HepG2 (cell line): ENCODE measurements around the gene EFCAB8. TPM values are rescaled to one million over a fixed set of nuclear protein-coding genes. Genes with fewer than 3 reads are reported as not detected.

Source experiments
- ATAC-seq: fragments of 200-7000 bp; cut with Tn5 transposase; 3 replicates; pipeline ENCODE4 v1.9.1; 2020; ENCODE audit warnings: mild to moderate bottlenecking, moderate library complexity
- BruUV-seq: library from RNA; stranded (reverse); fragments of 400-500 nt; replicated peaks from 2 replicates; lab custom pipeline; 2021; lab: Mats Ljungman, UMichigan
- CTCF ChIA-PET: fragments of 300-600 bp; formaldehyde crosslinking; extraction: SDS; loops from one replicate; lab custom pipeline; 2021; ENCODE audit warnings: low total read pairs, inconsistent platforms, low intra/inter-chr PET ratio; lab: Yijun Ruan, JAX
- POLR2A ChIA-PET: fragments of 350-600 bp; sonication (Branson Sonifier 250); formaldehyde crosslinking; loops from one replicate; lab custom pipeline; 2020; ENCODE audit warnings: antibody characterized with exemption, inconsistent platforms; lab: Yijun Ruan, JAX
- DNase-seq: peaks from one replicate; pipeline ENCODE4 v3.0.0-alpha.2; 2015; ENCODE audit warnings: low spot score
- FAIRE-seq: peaks from 3 replicates; lab custom pipeline; 2011; peaks lifted over from hg19 to GRCh38; lab: Jason Lieb, UNC
- H2AFZ ChIP-seq: one replicate; pipeline ENCODE4 v1.6.1; 2011; ENCODE audit warnings: low read length, inconsistent platforms
- H3K27ac ChIP-seq: fragments of 300-600 bp; 3 replicates; pipeline ENCODE4 v1.8.0; 2011; ENCODE audit warnings: mixed run types, mild to moderate bottlenecking, mixed read lengths, low read length, inconsistent platforms; ENCODE audit not compliant: insufficient read depth; ENCODE audit errors: extremely low read length
- H3K27me3 ChIP-seq, 2 experiments: fragments of 200-600 bp in 1 of 2; 2 replicates in 1 of 2; 3 replicates in 1 of 2; pipeline versions ENCODE4 v1.6.0 to v1.8.0; 2011; ENCODE audit warnings: low read length in 2 of 2, mild to moderate bottlenecking in 2 of 2, moderate library complexity in 2 of 2, inconsistent platforms in 1 of 2; ENCODE audit not compliant: insufficient read depth in 2 of 2, control insufficient read depth in 1 of 2
- H3K36me3 ChIP-seq, 2 experiments: fragments of 200-600 bp in 1 of 2; replicated peaks in 1 of 2; 2 replicates in 1 of 2; 3 replicates in 1 of 2; pipeline versions ENCODE4 v1.5.1 to v1.8.0; 2011; ENCODE audit warnings: low read length in 2 of 2, inconsistent platforms in 1 of 2; ENCODE audit not compliant: insufficient read depth in 2 of 2, control insufficient read depth in 1 of 2
- H3K4me1 ChIP-seq: 2 replicates; pipeline ENCODE4 v1.5.1; 2012; ENCODE audit warnings: low read length, inconsistent platforms; ENCODE audit not compliant: insufficient read depth
- H3K4me2 ChIP-seq: 2 replicates; pipeline ENCODE4 v1.6.0; 2011; ENCODE audit warnings: low read depth, low read length, inconsistent platforms
- H3K4me3 ChIP-seq, 3 experiments: fragments of 200-600 bp in 1 of 3; sonication (generic), shearing (Covaris generic) in 1 of 3; replicated peaks in 1 of 3; 2 replicates each; pipeline ENCODE4 v1.5.1; 2011 to 2016; ENCODE audit warnings: low read length in 3 of 3, inconsistent platforms in 2 of 3, low read depth in 2 of 3, mild to moderate bottlenecking in 2 of 3, control low read depth in 1 of 3, mixed read lengths in 1 of 3; ENCODE audit not compliant: insufficient read depth in 1 of 3
- H3K79me2 ChIP-seq: one replicate; pipeline ENCODE4 v1.6.1; 2011; ENCODE audit warnings: low read length, inconsistent platforms; ENCODE audit not compliant: insufficient read depth
- H3K9ac ChIP-seq: 2 replicates; pipeline ENCODE4 v1.6.0; 2011; ENCODE audit warnings: mild to moderate bottlenecking, low read depth, low read length, inconsistent platforms; ENCODE audit not compliant: insufficient read depth
- H3K9me3 ChIP-seq: 2 replicates; pipeline ENCODE4 v1.5.1; 2012; ENCODE audit warnings: mild to moderate bottlenecking, low read length
- H4K20me1 ChIP-seq: 2 replicates; pipeline ENCODE4 v1.6.0; 2011; ENCODE audit warnings: inconsistent platforms, mild to moderate bottlenecking, low read length, moderate library complexity; ENCODE audit not compliant: insufficient read depth
- ASH2L ChIP-seq: fragments of 300-600, 200-600 bp; sonication (generic); IDR thresholded peaks from 2 replicates; pipeline ENCODE4 v1.7.0; 2017; ENCODE audit warnings: low read depth, mild to moderate bottlenecking, moderate library complexity, mixed read lengths, low read length; ENCODE audit not compliant: insufficient read length
- ELF1 ChIP-seq: sonication (generic); formaldehyde crosslinking; IDR thresholded peaks from 2 replicates; pipeline ENCODE4 v1.4.0; 2020; ENCODE audit warnings: missing genetic modification reagents
- HOXA9 ChIP-seq: sonication (generic); formaldehyde crosslinking; IDR thresholded peaks from 2 replicates; pipeline ENCODE4 v1.8.1; 2022; ENCODE audit warnings: missing genetic modification reagents, mild to moderate bottlenecking, moderate library complexity, borderline replicate concordance
- IKZF5 ChIP-seq: IDR thresholded peaks from 2 replicates; pipeline ENCODE4 v1.6.1; 2018; ENCODE audit warnings: missing genetic modification reagents, mild to moderate bottlenecking, missing compliant biosample characterization
- MED13 ChIP-seq: sonication (generic); formaldehyde crosslinking; IDR thresholded peaks from 2 replicates; pipeline ENCODE4 v1.5.0; 2020; ENCODE audit warnings: missing genetic modification reagents
- MXD4 ChIP-seq: IDR thresholded peaks from 2 replicates; pipeline ENCODE4 v1.6.1; 2016; ENCODE audit warnings: mild to moderate bottlenecking, missing biosample characterization, missing genetic modification reagents
- RERE ChIP-seq: IDR thresholded peaks from 2 replicates; pipeline ENCODE4 v1.6.1; 2016; ENCODE audit warnings: low read depth, missing genetic modification reagents, missing compliant biosample characterization
- SMAD9 ChIP-seq: sonication (generic); formaldehyde crosslinking; IDR thresholded peaks from 2 replicates; pipeline ENCODE4 v1.5.1; 2020; ENCODE audit warnings: mild to moderate bottlenecking, missing genetic modification reagents
- SNAI1 ChIP-seq: sonication (generic); formaldehyde crosslinking; IDR thresholded peaks from 2 replicates; pipeline ENCODE4 v1.5.0; 2020; ENCODE audit warnings: mild to moderate bottlenecking, missing genetic modification reagents, borderline replicate concordance
- SPEN ChIP-seq: sonication (generic); formaldehyde crosslinking; IDR thresholded peaks from 2 replicates; pipeline ENCODE4 v1.5.1; 2020; ENCODE audit warnings: low read depth, mild to moderate bottlenecking, missing genetic modification reagents
- THYN1 ChIP-seq: sonication (generic); formaldehyde crosslinking; IDR thresholded peaks from 2 replicates; pipeline ENCODE4 v1.8.1; 2023; ENCODE audit warnings: low read depth, mild to moderate bottlenecking, moderate library complexity, missing genetic modification reagents, borderline replicate concordance
- TRIM24 ChIP-seq: sonication (generic); formaldehyde crosslinking; IDR thresholded peaks from 2 replicates; pipeline ENCODE4 v1.8.0; 2022; ENCODE audit warnings: mild to moderate bottlenecking, missing genetic modification reagents
- ZFP1 ChIP-seq: IDR thresholded peaks from 2 replicates; pipeline ENCODE4 v1.6.1; 2016
- ZFY ChIP-seq: sonication (generic); formaldehyde crosslinking; IDR thresholded peaks from 2 replicates; pipeline ENCODE4 v1.4.0; 2020; ENCODE audit warnings: missing genetic modification reagents
- ZNF326 ChIP-seq: sonication (generic); formaldehyde crosslinking; IDR thresholded peaks from 2 replicates; pipeline ENCODE4 v1.4.0; 2020; ENCODE audit warnings: missing genetic modification reagents, borderline replicate concordance
- ZNF510 ChIP-seq: sonication (generic); formaldehyde crosslinking; IDR thresholded peaks from 2 replicates; pipeline ENCODE4 v1.4.0; 2020; ENCODE audit warnings: low read depth, mild to moderate bottlenecking, missing genetic modification reagents
- ZNF564 ChIP-seq: sonication (generic); formaldehyde crosslinking; IDR thresholded peaks from 2 replicates; pipeline ENCODE4 v1.8.1; 2023; ENCODE audit warnings: mild to moderate bottlenecking, missing genetic modification reagents
- WGBS: methylation state at CpG from one replicate; pipeline ENCODE4 v1.1.6; 2017; ENCODE audit warnings: low lambda C conversion rate; 5-methylcytosine and 5-hydroxymethylcytosine counted together
- in situ Hi-C: cut with HindIII; loops from 2 replicates; pipeline ENCODE4 v1.10.0; 2017; ENCODE audit warnings: low pct_unique_long_range_greater_than_20kb; ENCODE audit not compliant: extremely low pct_ligation_motif_present
- intact Hi-C: fragments of 100-400 bp; cut with micrococcal nuclease; formaldehyde crosslinking; loops from one replicate; pipeline ENCODE4 v1.10.0; 2022; ENCODE audit not compliant: unreplicated experiment
- polyA plus RNA-seq, 8 experiments: library from polyadenylated mRNA; depleted of rRNA in 3 of 8; stranded (reverse) in 7 of 8; unstranded in 1 of 8; fragments of >200 nt; fragmentation: Illumina TruSeq in 4 of 8; extraction: Trizol in 4 of 8; gene quantifications; 2 replicates each; pipeline versions ENCODE4 v1.2.1 to v1.2.3, GENCODE V29; 2011 to 2016; ENCODE audit warnings: low read depth in 4 of 8, missing spikeins in 1 of 8, mixed read lengths in 1 of 8; ENCODE audit not compliant: insufficient read depth in 1 of 8
- total RNA-seq, 5 experiments: library from RNA; depleted of rRNA; stranded (reverse); fragments of >200 nt; fragmentation: Illumina TruSeq; extraction: Trizol; gene quantifications; 2 replicates each; pipeline ENCODE4 v1.2.3, GENCODE V29; 2016; ENCODE audit warnings: low read depth in 1 of 5
- TF ChIP-seq, protein P1 (sequence below): sonication (generic); formaldehyde crosslinking; IDR thresholded peaks from 2 replicates; pipeline ENCODE4 v1.8.1; 2023; ENCODE audit warnings: missing genetic modification reagents, mild to moderate bottlenecking, borderline replicate concordance

Gene EFCAB8
- total and polyA plus RNA-seq, 2 of the 13 experiments (the other 11 are each of a cell fraction or from before 2014, with no cell fraction given) = 0.15 to 0.22 TPM

DNA sequence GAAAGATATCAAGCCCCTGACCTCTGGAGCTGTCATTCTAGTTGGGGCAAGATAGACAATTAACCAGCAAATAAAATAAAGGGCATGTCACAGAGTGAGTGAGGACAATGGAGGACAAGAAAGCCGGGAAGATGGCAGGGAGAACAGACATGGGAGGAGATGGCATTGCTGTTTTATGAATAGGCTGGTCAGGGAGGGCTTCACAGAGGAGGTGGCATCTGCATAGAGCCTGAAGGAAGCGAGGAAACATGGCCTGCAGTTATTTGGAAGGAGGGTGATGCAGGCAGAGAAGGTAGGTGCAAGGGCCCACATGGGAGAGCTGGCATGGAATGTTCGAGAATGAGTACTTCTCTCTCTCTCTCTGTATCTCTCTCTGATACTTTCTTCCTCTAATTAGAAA, 63.7 kb downstream of the EFCAB8 start:
- intact Hi-C loops = no loop called here
- H3K27me3 ChIP-seq = peaks cover 0 to 25% of the 10 kb centered on the region in 2 experiments; a peak in 4 of 5 replicates
- POLR2A ChIA-PET = no interaction called here
- DNase-seq = no peak
- BruUV-seq = no TSS peak
- WGBS = 0% methylated on average over 3 of the region's 3 CpGs
- no peaks in the 10 kb centered on the region for H3K79me2 ChIP-seq
- no peaks in the 10 kb centered on the region for H4K20me1 ChIP-seq
- H3K4me3 ChIP-seq = no peak overlapping the region
- H3K9me3 ChIP-seq = no peaks in the 10 kb centered on the region
- no peak for FAIRE-seq
- no peak overlapping the region for H2AFZ ChIP-seq
- H3K4me1 ChIP-seq = no peaks in the 10 kb centered on the region
- in situ Hi-C loops = no loop called here
- no peak for ATAC-seq
- TF ChIP-seq THYN1 = no peak
- no peak for TF ChIP-seq ZNF326 (CRISPR knock-in tag)
- no peak for TF ChIP-seq ASH2L
- TF ChIP-seq, protein P1, sequence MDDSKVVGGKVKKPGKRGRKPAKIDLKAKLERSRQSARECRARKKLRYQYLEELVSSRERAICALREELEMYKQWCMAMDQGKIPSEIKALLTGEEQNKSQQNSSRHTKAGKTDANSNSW (CRISPR knock-in tag) = no peak
- TF ChIP-seq MXD4 (CRISPR knock-in tag) = no peak
- TF ChIP-seq MED13 (CRISPR knock-in tag) = no peak
- TF ChIP-seq SPEN = no peak
- TF ChIP-seq RERE = no peak
- no peak for TF ChIP-seq TRIM24 (CRISPR knock-in tag)
- TF ChIP-seq ZFY (CRISPR knock-in tag) = no peak
- no peak for TF ChIP-seq HOXA9 (CRISPR knock-in tag)
- TF ChIP-seq SMAD9 (CRISPR knock-in tag) = no peak
- no peak for TF ChIP-seq ZNF510 (CRISPR knock-in tag)
- TF ChIP-seq ELF1 (CRISPR knock-in tag) = no peak
- TF ChIP-seq ZNF564 (CRISPR knock-in tag) = no peak
- TF ChIP-seq ZFP1 (CRISPR knock-in tag) = no peak
- TF ChIP-seq IKZF5 = no peak
- TF ChIP-seq SNAI1 (CRISPR knock-in tag) = no peak
- H3K36me3 ChIP-seq = no peaks in the 10 kb centered on the region
- CTCF ChIA-PET = no interaction called here
- H3K27ac ChIP-seq = no peak overlapping the region
- no peak overlapping the region for H3K9ac ChIP-seq
- H3K4me2 ChIP-seq = no peak overlapping the region
